DOHH2 (cell line): ENCODE measurements around the gene NOX5.

Experiments
- H3F3A ChIP-seq: fragments of 200-600 bp; sonication (generic), shearing (Covaris generic); 2 replicates; pipeline ENCODE4 v1.6.0; 2016; ENCODE audit warnings: antibody characterized with exemption, mild to moderate bottlenecking; ENCODE audit not compliant: control insufficient read depth, insufficient read depth
- H3K27ac ChIP-seq: fragments of 200-600 bp; sonication (generic); 2 replicates; pipeline ENCODE4 v1.5.1; 2014; ENCODE audit warnings: low read depth, mild to moderate bottlenecking, low read length, moderate library complexity
- H3K27me3 ChIP-seq: fragments of 200-600 bp; sonication (generic); 2 replicates; pipeline ENCODE4 v1.6.1; 2014; ENCODE audit warnings: mild to moderate bottlenecking, low read length, mixed read lengths; ENCODE audit not compliant: control insufficient read depth
- H3K36me3 ChIP-seq: fragments of 200-600 bp; sonication (generic); 2 replicates; pipeline ENCODE4 v1.6.1; 2014; ENCODE audit warnings: mild to moderate bottlenecking, low read length, moderate library complexity, mixed read lengths; ENCODE audit not compliant: control insufficient read depth
- H3K4me1 ChIP-seq: fragments of 200-600 bp; sonication (generic); 2 replicates; pipeline ENCODE4 v1.6.1; 2014; ENCODE audit warnings: mild to moderate bottlenecking, low read length, mixed read lengths; ENCODE audit not compliant: control insufficient read depth
- H3K4me2 ChIP-seq: fragments of 200-600 bp; sonication (generic); 2 replicates; pipeline ENCODE4 v1.6.0; 2014; ENCODE audit warnings: mild to moderate bottlenecking, low read length, moderate library complexity
- H3K4me3 ChIP-seq: fragments of 200-600 bp; sonication (generic); 2 replicates; pipeline ENCODE4 v1.5.1; 2014; ENCODE audit warnings: mild to moderate bottlenecking, low read length, mixed read lengths
- H3K79me2 ChIP-seq: fragments of 200-600 bp; sonication (generic); 2 replicates; pipeline ENCODE4 v1.6.1; 2014; ENCODE audit warnings: mild to moderate bottlenecking, low read length, mixed read lengths; ENCODE audit not compliant: control insufficient read depth
- H3K9me2 ChIP-seq: fragments of 200-600 bp; sonication (generic); replicated peaks from 2 replicates; pipeline ENCODE4 v1.6.1; 2014; ENCODE audit warnings: mild to moderate bottlenecking, low read length, mixed read lengths; ENCODE audit not compliant: control insufficient read depth
- H3K9me3 ChIP-seq: fragments of 200-600 bp; sonication (generic); 2 replicates; pipeline ENCODE4 v1.6.1; 2014; ENCODE audit warnings: antibody characterized with exemption, low read length, mixed read lengths; ENCODE audit not compliant: control insufficient read depth, insufficient read depth
- H4K20me1 ChIP-seq: fragments of 200-600 bp; sonication (generic); 2 replicates; pipeline ENCODE4 v1.6.0; 2014; ENCODE audit warnings: low read depth, mild to moderate bottlenecking, antibody characterized with exemption, low read length, moderate library complexity; ENCODE audit not compliant: control insufficient read depth, insufficient read depth
- EZH2phosphoT487 ChIP-seq: fragments of 200-600 bp; sonication (generic); IDR thresholded peaks from 2 replicates; pipeline ENCODE4 v1.6.1; 2017; ENCODE audit warnings: borderline replicate concordance, mild to moderate bottlenecking, antibody characterized with exemption, low read length, moderate library complexity, mixed read lengths
- TF ChIP-seq, protein P1 (sequence below): fragments of 200-600 bp; sonication (generic); IDR thresholded peaks from one replicate; pipeline ENCODE4 v1.5.1; 2014; ENCODE audit warnings: antibody characterized with exemption, mild to moderate bottlenecking, low read depth, low read length; ENCODE audit not compliant: poor library complexity, severe bottlenecking

Gene NOX5

DNA sequence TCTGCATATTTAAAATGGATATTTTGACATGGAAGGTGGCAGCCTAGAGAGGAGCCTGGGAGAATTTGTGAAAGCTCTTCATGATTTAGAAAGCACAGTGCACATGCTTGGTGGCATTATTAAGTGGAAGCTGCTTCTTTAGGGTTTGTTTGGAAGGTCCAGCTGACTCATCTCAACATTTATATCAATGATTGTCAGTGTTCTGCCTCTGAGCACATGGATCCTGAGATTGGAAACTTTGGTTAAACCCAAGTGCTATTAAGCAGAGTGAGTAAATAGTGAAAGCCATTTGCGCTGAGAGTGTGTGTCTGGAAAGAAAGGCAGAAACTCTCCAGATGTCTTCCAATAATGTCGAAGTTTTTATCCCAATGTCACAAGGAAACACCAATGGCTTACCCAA is 7.4 kb downstream of the NOX5 start:
- Histone ChIP-seq H3K4me1 (no peaks in the 10 kb centered on the region), H3K27me3 (peaks cover 23% of the 10 kb centered on the region), H3F3A (no peaks in the 10 kb centered on the region), H3K36me3 (no peaks in the 10 kb centered on the region), H3K9me3 (no peaks in the 10 kb centered on the region), H3K79me2 (no peaks in the 10 kb centered on the region), H4K20me1 (no peaks in the 10 kb centered on the region), H3K4me2 (no peak overlapping the region), H3K4me3 (no peak overlapping the region), H3K27ac (no peak overlapping the region), H3K9me2 (no peaks in the 10 kb centered on the region)
- TF ChIP-seq, protein P1, sequence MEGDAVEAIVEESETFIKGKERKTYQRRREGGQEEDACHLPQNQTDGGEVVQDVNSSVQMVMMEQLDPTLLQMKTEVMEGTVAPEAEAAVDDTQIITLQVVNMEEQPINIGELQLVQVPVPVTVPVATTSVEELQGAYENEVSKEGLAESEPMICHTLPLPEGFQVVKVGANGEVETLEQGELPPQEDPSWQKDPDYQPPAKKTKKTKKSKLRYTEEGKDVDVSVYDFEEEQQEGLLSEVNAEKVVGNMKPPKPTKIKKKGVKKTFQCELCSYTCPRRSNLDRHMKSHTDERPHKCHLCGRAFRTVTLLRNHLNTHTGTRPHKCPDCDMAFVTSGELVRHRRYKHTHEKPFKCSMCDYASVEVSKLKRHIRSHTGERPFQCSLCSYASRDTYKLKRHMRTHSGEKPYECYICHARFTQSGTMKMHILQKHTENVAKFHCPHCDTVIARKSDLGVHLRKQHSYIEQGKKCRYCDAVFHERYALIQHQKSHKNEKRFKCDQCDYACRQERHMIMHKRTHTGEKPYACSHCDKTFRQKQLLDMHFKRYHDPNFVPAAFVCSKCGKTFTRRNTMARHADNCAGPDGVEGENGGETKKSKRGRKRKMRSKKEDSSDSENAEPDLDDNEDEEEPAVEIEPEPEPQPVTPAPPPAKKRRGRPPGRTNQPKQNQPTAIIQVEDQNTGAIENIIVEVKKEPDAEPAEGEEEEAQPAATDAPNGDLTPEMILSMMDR = no peak
- no peak for TF ChIP-seq EZH2phosphoT487

GRCh38 chr15:69025320-69025719 is 10.8 kb downstream of the NOX5 start:
- TF ChIP-seq, protein P1 = no peak
- TF ChIP-seq EZH2phosphoT487 = no peak
- H3K9me3 ChIP-seq = no peaks in the 10 kb centered on the region
- no peaks in the 10 kb centered on the region for H3F3A ChIP-seq

DNA sequence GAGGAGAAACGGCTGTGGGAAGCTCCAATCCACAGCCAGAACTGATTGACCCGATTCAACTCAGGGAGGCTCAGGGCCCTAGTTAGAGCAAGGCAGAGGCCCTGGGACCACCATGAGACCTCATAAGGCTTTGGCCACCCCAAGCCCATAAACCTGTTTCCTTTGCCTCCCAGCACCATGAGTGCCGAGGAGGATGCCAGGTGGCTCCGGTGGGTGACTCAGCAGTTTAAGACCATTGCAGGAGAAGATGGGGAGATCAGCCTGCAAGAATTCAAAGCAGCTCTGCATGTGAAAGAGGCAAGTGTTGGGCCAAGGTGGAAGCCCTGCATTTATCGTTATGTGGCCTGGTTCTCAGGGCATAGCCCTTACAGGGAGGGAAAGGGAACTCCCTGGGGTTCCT is 11.9 kb downstream of the NOX5 start:
- no peak overlapping the region for H3K4me3 ChIP-seq
- no peaks in the 10 kb centered on the region for H3F3A ChIP-seq
- no peaks in the 10 kb centered on the region for H3K9me3 ChIP-seq
- no peaks in the 10 kb centered on the region for H4K20me1 ChIP-seq
- H3K4me2 ChIP-seq = no peak overlapping the region
- no peaks in the 10 kb centered on the region for H3K36me3 ChIP-seq
- H3K79me2 ChIP-seq = no peaks in the 10 kb centered on the region
- H3K9me2 ChIP-seq = no peaks in the 10 kb centered on the region
- no peak for TF ChIP-seq EZH2phosphoT487
- TF ChIP-seq, protein P1 = no peak
- H3K27ac ChIP-seq = no peak overlapping the region
- H3K27me3 ChIP-seq = peaks cover 13% of the 10 kb centered on the region
- H3K4me1 ChIP-seq = no peaks in the 10 kb centered on the region

More at GRCh38 chr15:69025320-69025719, 10.8 kb downstream of the NOX5 start:
- H3K9me2 ChIP-seq = no peaks in the 10 kb centered on the region
- H3K27me3 ChIP-seq = peaks cover 13% of the 10 kb centered on the region
- H3K27ac ChIP-seq = no peak overlapping the region
- no peaks in the 10 kb centered on the region for H3K79me2 ChIP-seq
- no peaks in the 10 kb centered on the region for H4K20me1 ChIP-seq
- no peak overlapping the region for H3K4me2 ChIP-seq
- H3K4me3 ChIP-seq = no peak overlapping the region
- H3K4me1 ChIP-seq = no peaks in the 10 kb centered on the region
- no peaks in the 10 kb centered on the region for H3K36me3 ChIP-seq
